Hepatic stellate cell (primary cell): ENCODE results near the gene SHANK3.

Experiments used
- DNase-seq: peaks from one replicate; pipeline ENCODE4 v3.0.0; 2011; ENCODE audit warnings: low spot score

The SHANK3 gene

DNA sequence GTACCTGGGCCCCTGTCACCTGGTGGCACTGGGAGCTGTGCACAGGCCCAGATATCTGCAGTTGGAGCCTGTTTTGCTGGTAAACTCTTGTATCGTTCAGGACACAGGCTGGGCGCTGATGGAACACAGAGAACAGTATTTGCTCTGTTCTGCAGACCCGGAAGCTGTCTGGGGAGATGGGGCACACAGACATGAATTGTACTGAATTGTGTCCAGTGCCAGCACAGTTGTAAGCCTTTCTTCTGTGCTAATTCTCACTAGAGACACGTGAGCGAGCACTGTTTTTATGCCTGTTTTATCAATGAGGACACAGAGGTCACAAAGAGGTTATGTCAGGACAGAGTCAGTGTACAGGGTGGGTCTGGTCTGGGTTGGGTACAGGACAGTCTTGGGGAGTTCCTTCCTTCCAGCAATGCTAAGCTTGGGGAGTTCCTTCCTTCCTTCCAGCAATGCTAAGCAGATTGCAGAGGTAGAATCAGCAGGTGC lies 41.0 kb downstream of the SHANK3 start:
- DNase-seq = no peak

DNA sequence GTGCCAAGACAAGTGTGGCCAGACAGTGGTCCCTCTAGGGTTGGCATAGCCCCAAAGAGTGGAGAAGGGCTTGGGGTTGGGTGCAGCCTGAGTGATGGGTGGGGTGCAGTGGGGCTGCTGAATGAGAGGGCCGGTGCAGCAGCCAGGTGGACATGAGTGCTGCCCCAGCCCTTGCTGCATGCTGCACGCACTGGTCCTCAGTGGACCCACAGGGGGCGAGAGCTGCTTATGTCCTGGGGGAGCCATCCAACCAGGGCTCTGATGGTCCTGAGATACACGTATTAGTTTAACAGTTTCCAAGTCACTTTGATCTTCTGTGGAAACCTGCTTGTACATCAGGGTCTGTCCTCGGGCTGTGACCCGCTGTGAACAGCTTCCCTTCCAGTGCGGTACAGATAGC lies 41.5 kb downstream of the SHANK3 start:
- DNase-seq = no peak

DNA sequence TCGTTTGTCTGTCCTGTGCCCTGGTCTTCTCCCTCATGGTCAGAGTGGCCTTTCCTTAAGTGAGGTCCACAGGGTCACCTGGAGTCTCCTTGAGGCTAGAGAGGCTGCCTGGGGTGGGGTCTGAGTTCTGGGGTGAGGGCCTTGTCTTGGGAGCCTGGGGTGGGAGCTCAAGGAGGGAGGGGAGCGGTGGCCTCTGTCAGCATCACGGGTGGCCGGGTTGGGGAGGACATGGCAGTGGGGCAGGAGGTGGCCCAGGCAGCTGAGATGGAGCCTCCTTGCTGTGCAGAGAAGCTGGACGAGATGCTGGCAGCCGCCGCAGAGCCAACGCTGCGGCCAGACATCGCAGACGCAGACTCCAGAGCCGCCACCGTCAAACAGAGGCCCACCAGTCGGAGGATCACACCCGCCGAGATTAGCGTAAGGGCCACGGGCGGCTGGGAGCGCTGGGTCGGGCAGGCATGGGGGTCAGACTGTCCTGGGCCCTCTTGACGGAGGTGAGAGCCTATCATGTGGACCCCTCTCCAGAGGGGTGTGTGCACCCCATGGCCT lies 42.1 kb downstream of the SHANK3 start:
- DNase-seq = no peak

DNA sequence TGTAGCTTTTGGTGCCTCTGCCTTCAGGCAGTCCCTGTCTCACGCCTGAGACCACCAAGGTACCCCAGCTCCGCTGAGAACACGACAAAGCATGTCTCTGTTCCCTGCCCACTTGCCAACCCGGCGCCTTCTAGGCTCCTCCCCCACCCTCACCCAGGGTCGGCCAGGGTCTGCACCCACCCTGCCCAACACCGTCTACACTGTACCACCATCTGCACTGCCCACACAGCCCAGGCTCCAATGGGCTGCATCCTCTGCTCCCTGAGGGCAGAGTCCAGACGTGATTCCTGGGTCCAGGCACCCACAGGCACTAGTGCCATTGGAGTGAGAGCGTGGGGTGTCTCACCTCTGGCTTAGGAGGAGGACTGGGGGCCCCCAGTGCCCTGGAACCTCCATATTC lies 42.6 kb downstream of the SHANK3 start:
- DNase-seq = no peak

DNA sequence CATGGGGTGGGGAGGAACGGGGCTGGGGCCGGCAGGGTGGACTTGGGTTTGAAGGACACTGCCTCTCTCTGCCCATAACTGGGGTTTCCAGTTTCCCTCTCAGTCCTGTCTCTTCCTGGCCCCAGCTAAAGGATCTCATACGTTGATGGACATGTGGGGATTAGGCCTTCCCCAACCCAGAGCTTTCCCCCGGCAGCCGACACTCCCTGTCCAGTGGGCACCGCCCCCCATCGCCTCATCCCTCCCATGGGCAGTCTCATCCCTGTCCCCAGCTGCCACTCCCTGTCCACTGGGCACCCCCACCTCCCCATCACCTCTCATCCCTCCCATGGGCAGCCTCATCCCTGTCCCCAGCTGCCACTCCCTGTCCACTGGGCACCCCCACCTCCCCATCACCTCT lies 43.2 kb downstream of the SHANK3 start:
- no peak for DNase-seq

DNA sequence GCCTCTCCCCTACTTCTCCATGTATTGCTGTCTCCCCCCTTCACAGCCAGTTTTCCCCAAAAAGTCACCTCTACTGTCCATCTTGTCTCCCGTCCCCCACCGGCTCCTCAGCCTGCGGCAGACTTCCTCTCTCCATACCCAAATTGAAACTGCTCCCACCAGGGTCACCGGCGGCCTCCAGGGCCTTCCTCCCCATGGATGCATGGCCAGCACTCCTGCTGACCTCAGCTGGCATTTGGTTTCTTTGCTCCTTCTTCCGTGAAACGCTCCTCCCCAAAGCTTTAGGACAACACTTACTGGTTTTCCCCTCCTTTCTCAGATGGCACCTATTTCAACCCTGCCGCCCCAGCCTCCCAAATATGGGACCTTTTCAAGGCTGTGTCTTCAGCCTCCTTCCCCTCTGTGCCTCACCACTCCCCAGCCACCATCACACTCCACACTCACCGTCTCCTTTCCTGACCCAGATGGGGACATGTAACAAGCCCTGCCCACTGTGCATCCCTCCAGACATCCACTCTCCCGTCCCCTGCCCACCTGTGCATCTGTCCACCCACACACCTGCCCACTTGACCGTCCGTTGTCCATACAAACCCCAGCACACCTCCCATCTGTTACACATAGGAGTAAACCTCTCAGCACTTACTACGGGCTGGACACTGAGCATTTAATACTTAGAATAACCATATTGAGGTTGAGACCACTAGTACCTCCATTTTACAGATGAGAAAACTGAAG lies 43.8 kb downstream of the SHANK3 start:
- DNase-seq = no peak

DNA sequence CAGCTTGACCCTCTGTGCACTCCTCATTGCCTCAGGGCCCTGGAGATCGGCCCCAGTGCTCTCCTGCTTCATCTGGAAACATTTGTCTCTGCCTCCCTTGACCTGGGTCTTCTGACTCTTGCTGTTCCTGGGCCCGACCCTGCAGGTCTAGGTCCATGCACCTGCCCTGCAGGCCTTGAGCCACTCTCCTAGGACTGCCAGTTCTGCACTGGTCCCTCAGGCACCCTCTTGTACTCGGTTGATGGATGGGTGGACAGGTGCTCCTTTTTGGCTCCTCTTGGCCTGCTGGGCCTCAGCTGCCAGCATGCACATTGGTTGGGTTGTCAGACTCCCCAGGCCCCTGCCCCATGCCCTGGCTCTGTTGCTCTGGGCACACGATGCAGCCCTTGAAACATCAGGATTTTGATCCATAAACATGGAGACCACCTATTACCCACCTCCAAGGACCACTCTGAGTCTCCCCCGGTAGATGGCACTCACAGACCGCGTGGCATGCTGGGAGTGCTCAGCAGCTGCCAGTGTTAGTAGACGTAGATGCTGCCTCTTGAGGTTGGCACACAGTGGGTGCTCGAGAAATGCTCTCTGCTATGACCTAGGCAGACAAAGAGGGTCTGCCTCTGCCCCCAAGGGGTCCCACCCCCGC lies 45.2 kb downstream of the SHANK3 start:
- DNase-seq = no peak

DNA sequence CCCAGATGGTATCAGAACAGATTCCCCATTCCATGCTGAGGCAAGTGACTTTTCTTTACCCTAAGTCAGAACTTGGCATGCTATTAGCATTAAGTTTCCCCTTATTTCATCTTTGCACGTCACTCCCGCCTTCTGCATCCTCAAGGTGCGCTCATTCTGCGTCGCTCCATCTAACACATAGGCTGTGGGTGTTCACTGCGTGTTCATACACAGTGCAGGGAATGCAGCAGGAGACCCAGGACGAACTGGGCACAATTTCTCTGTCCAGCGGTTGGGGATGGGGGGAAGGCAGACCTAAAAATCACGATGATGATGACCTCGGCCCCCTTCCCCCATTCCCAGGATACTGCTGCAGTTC lies 45.7 kb downstream of the SHANK3 start:
- DNase-seq = no peak

DNA sequence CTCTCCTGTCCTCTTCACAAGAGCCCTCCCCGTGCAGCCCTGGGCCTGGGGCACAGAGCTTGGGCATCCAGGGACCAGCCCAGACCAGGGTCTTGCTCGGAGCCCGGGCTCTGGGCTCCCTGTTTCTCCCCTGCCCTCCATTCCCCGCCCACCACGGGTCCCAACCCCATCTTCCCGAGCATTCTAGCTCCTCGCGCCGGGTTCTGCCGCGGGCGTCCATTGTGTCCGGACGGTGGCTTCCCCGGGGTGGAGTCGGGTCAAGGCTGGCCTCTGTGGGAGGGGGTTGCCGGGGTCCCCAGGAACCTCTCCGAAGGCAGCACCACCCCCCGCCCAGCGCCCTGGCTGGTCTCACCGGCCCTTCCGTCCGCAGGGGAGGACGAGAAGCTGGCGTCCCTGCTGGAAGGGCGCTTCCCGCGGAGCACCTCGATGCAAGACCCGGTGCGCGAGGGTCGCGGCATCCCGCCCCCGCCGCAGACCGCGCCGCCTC lies 47.2 kb downstream of the SHANK3 start:
- no peak for DNase-seq

DNA sequence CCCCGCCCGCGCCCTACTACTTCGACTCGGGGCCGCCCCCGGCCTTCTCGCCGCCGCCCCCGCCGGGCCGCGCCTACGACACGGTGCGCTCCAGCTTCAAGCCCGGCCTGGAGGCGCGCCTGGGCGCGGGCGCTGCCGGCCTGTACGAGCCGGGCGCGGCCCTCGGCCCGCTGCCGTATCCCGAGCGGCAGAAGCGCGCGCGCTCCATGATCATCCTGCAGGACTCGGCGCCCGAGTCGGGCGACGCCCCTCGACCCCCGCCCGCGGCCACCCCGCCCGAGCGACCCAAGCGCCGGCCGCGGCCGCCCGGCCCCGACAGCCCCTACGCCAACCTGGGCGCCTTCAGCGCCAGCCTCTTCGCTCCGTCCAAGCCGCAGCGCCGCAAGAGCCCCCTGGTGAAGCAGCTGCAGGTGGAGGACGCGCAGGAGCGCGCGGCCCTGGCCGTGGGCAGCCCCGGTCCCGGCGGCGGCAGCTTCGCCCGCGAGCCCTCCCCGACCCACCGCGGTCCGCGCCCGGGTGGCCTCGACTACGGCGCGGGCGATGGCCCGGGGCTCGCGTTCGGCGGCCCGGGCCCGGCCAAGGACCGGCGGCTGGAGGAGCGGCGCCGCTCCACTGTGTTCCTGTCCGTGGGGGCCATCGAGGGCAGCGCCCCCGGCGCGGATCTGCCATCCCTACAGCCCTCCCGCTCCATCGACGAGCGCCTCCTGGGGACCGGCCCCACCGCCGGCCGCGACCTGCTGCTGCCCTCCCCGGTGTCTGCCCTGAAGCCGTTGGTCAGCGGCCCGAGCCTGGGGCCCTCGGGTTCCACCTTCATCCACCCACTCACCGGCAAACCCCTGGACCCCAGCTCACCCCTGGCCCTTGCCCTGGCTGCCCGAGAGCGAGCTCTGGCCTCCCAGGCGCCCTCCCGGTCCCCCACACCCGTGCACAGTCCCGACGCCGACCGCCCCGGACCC lies 48.0 kb downstream of the SHANK3 start:
- no peak for DNase-seq

DNA sequence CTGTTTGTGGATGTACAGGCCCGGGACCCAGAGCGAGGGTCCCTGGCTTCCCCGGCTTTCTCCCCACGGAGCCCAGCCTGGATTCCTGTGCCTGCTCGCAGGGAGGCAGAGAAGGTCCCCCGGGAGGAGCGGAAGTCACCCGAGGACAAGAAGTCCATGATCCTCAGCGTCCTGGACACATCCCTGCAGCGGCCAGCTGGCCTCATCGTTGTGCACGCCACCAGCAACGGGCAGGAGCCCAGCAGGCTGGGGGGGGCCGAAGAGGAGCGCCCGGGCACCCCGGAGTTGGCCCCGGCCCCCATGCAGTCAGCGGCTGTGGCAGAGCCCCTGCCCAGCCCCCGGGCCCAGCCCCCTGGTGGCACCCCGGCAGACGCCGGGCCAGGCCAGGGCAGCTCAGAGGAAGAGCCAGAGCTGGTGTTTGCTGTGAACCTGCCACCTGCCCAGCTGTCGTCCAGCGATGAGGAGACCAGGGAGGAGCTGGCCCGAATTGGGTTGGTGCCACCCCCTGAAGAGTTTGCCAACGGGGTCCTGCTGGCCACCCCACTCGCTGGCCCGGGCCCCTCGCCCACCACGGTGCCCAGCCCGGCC lies 48.7 kb downstream of the SHANK3 start:
- no peak for DNase-seq

DNA sequence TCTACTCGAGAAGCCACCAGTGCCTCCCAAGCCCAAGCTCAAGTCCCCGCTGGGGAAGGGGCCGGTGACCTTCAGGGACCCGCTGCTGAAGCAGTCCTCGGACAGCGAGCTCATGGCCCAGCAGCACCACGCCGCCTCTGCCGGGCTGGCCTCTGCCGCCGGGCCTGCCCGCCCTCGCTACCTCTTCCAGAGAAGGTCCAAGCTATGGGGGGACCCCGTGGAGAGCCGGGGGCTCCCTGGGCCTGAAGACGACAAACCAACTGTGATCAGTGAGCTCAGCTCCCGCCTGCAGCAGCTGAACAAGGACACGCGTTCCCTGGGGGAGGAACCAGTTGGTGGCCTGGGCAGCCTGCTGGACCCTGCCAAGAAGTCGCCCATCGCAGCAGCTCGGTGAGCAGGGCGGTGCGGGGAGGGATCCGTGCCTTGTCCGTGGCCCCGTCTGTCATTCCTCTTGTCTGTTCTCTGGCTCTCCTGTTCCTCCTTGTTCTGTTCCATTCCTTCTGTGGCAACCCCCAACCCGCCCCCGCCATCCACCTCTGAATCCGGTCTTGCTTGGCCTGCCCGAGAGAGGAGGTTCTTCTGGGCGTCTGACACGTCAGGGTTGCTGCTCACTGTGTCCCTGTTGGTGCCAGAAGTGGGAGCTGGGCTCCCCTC lies 49.6 kb downstream of the SHANK3 start:
- no peak for DNase-seq
